Measurements from ENCODE around the gene SLIT3. TPM values are rescaled to one million over a fixed set of nuclear protein-coding genes. Genes with fewer than 3 reads are reported as not detected.

SLIT3 gene
- total and polyA plus RNA-seq, 4 donors, result 18.1 to 22.5 (median 19.5) TPM

- WGBS (ENCODE audit: insufficient coverage), result 66% methylated on average over 8 of the region's 8 CpGs
- peak in 1 of 6 donors; percentile 52 for DNase-seq (ENCODE audit: low read depth in 4 of 6, low spot score in 6 of 6)
- Histone ChIP-seq H3K9me3 (ENCODE audit: control insufficient read depth, insufficient read depth, low read length) (no peaks in the 10 kb centered on the region), H3K27ac (ENCODE audit: low read depth, low read length) (no peak overlapping the region), H3K4me1 (ENCODE audit: control insufficient read depth, insufficient read depth, low read length) (peaks cover 25% of the 10 kb centered on the region), H3K27me3 (ENCODE audit: control insufficient read depth, insufficient read depth, low read length) (no peaks in the 10 kb centered on the region), H3K36me3 (ENCODE audit: control insufficient read depth, insufficient read depth, low read length) (no peaks in the 10 kb centered on the region), H3K4me3 (ENCODE audit: low read depth, low read length) (no peak overlapping the region)
These were observed 421.0 kb downstream of the SLIT3 start for GRCh38 chr5:168879929-168880328.

DNA sequence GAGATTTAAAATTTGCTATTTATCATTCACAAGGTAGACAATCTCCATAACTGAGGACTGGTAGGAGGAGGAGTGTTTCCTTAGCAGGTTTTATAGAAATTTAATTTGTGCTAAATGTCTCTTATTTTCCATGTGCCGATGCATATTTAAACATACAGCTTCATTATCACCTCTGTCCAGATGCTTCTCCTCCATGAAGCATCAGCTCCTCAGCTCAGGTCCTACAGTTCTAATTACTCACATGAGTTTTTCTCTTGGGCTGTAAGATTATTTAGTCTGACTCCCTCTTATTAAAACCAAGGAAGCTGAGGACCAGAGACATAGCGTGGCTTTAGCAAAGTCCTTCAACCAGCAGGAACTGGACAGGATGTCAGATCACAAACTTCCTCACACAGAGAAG lies 421.6 kb downstream of the SLIT3 start:
- Histone ChIP-seq H3K27ac (ENCODE audit: low read depth, low read length) (no peak overlapping the region), H3K9me3 (ENCODE audit: control insufficient read depth, insufficient read depth, low read length) (no peaks in the 10 kb centered on the region), H3K4me1 (ENCODE audit: control insufficient read depth, insufficient read depth, low read length) (peaks cover 23% of the 10 kb centered on the region), H3K4me3 (ENCODE audit: low read depth, low read length) (no peak overlapping the region), H3K36me3 (ENCODE audit: control insufficient read depth, insufficient read depth, low read length) (no peaks in the 10 kb centered on the region), H3K27me3 (ENCODE audit: control insufficient read depth, insufficient read depth, low read length) (peaks cover 2% of the 10 kb centered on the region)
- no peak for DNase-seq (ENCODE audit: low read depth in 4 of 6, low spot score in 6 of 6)
- WGBS (ENCODE audit: insufficient coverage), result 100% methylated on average over 1 of the region's 2 CpGs

GRCh38 chr5:168878135-168878745 lies 422.7 kb downstream of the SLIT3 start:
- WGBS (ENCODE audit: insufficient coverage), result 82% methylated on average over 8 of the region's 10 CpGs
- no peaks in the 10 kb centered on the region for H3K9me3 ChIP-seq (ENCODE audit: control insufficient read depth, insufficient read depth, low read length)
- peak in 1 of 6 donors; percentile 25 for DNase-seq (ENCODE audit: low read depth in 4 of 6, low spot score in 6 of 6)

DNA sequence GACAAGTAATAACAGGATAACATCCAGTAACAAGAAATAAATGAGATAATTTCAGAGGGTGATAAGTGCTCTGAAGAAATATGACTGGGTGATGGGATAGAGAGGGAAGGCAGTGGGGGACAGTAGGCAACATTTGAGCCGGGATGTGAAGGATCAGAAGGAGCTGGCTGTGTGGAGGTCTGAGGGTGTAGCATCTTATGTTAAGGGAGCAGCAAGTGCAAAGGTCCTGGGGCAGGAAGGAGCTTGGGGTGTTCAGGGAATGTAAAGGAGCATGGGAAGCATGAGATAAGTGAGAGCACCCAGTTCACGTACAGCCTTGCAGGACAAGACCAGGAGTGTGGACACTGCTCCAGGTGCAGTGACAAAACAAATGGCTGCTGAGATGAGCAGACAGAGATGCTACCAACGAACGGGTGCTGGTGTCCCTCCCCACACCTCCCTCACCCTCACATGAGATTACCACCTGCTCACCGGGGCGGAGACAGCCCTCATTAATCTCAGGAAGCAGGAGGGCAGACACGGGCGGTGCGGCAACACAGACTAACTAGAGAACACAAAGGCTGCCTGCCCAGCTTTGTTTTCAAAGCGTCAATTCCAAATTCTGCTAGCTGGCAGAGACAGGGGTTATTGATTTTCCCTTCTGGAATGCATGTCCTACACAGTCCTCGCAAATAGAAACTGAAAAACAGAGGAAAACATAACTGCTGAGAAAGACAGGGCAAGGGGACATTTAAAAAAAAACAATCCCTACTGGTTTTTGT lies 423.6 kb downstream of the SLIT3 start:
- Histone ChIP-seq H3K27ac (ENCODE audit: low read depth, low read length) (no peak overlapping the region), H3K36me3 (ENCODE audit: control insufficient read depth, insufficient read depth, low read length) (no peaks in the 10 kb centered on the region), H3K9me3 (ENCODE audit: control insufficient read depth, insufficient read depth, low read length) (no peaks in the 10 kb centered on the region), H3K4me3 (ENCODE audit: low read depth, low read length) (no peak overlapping the region), H3K27me3 (ENCODE audit: control insufficient read depth, insufficient read depth, low read length) (peaks cover 4% of the 10 kb centered on the region), H3K4me1 (ENCODE audit: control insufficient read depth, insufficient read depth, low read length) (peaks cover 11% of the 10 kb centered on the region)
- DNase-seq (ENCODE audit: low read depth in 4 of 6, low spot score in 6 of 6), result peak in 2 of 6 donors; percentile 53 to 63
- WGBS (ENCODE audit: insufficient coverage), result 45% methylated on average over 8 of the region's 11 CpGs

More at GRCh38 chr5:168878135-168878745, 422.7 kb downstream of the SLIT3 start:
- Histone ChIP-seq H3K4me1 (ENCODE audit: control insufficient read depth, insufficient read depth, low read length) (peaks cover 14% of the 10 kb centered on the region), H3K36me3 (ENCODE audit: control insufficient read depth, insufficient read depth, low read length) (no peaks in the 10 kb centered on the region), H3K4me3 (ENCODE audit: low read depth, low read length) (no peak overlapping the region), H3K27me3 (ENCODE audit: control insufficient read depth, insufficient read depth, low read length) (peaks cover 4% of the 10 kb centered on the region), H3K27ac (ENCODE audit: low read depth, low read length) (no peak overlapping the region)

GRCh38 chr5:168876419-168876818 lies 424.5 kb downstream of the SLIT3 start:
- Histone ChIP-seq H3K4me1 (ENCODE audit: control insufficient read depth, insufficient read depth, low read length) (peaks cover 4% of the 10 kb centered on the region), H3K4me3 (ENCODE audit: low read depth, low read length) (no peak overlapping the region), H3K27me3 (ENCODE audit: control insufficient read depth, insufficient read depth, low read length) (peaks cover 4% of the 10 kb centered on the region), H3K27ac (ENCODE audit: low read depth, low read length) (no peak overlapping the region), H3K9me3 (ENCODE audit: control insufficient read depth, insufficient read depth, low read length) (no peaks in the 10 kb centered on the region), H3K36me3 (ENCODE audit: control insufficient read depth, insufficient read depth, low read length) (no peaks in the 10 kb centered on the region)
- no CpG with 5 or more reads among the region's 3 CpGs for WGBS (ENCODE audit: insufficient coverage)
- no peak for DNase-seq (ENCODE audit: low read depth in 4 of 6, low spot score in 6 of 6)

GRCh38 chr5:168875832-168876231 lies 425.1 kb downstream of the SLIT3 start:
- DNase-seq (ENCODE audit: low read depth in 4 of 6, low spot score in 6 of 6), result no peak

DNA sequence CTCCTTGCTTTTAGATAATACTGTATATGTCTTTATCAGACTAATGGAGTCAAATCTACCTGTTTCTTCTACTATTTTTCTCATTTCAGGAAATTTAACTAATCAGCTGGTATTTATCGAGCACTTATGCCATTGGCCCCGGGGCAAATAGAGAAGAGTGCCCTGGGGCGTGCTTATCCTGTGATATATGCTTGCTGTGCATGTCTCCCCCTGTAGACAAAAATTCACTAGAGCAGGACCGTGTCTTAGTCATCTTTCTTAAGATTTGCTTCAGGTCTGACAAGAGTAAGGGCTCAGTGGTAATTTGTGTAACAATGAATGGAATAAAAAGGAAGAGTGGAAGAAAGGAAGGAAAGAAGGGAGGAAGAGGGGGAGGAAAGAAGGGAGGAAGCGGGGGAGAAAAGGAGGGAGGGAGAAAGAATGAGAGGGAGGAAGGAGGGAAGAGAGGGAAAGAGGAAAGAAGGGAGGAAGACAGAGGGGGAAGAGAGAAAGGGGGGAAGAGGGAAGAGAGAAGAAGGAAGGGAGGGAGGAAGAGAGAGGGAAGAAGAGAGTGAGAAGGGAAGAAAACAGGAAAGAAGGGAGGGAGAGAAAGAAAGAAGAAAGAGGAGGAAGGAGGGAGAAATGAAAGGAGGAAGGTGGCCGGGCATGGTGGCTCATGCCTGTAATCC lies 426.1 kb downstream of the SLIT3 start:
- H3K36me3 ChIP-seq (ENCODE audit: control insufficient read depth, insufficient read depth, low read length), result no peaks in the 10 kb centered on the region
- WGBS (ENCODE audit: insufficient coverage), result 80% methylated on average over 4 of the region's 6 CpGs
- no peak for DNase-seq (ENCODE audit: low read depth in 4 of 6, low spot score in 6 of 6)
- peaks cover 5% of the 10 kb centered on the region for H3K4me1 ChIP-seq (ENCODE audit: control insufficient read depth, insufficient read depth, low read length)
- H3K4me3 ChIP-seq (ENCODE audit: low read depth, low read length), result no peak overlapping the region
- peaks cover 14% of the 10 kb centered on the region for H3K27me3 ChIP-seq (ENCODE audit: control insufficient read depth, insufficient read depth, low read length)
- H3K27ac ChIP-seq (ENCODE audit: low read depth, low read length), result no peak overlapping the region
- H3K9me3 ChIP-seq (ENCODE audit: control insufficient read depth, insufficient read depth, low read length), result no peaks in the 10 kb centered on the region

More at GRCh38 chr5:168875832-168876231, 425.1 kb downstream of the SLIT3 start:
- Histone ChIP-seq H3K27ac (ENCODE audit: low read depth, low read length) (no peak overlapping the region), H3K36me3 (ENCODE audit: control insufficient read depth, insufficient read depth, low read length) (no peaks in the 10 kb centered on the region), H3K27me3 (ENCODE audit: control insufficient read depth, insufficient read depth, low read length) (peaks cover 5% of the 10 kb centered on the region), H3K4me1 (ENCODE audit: control insufficient read depth, insufficient read depth, low read length) (peaks cover 4% of the 10 kb centered on the region), H3K4me3 (ENCODE audit: low read depth, low read length) (no peak overlapping the region), H3K9me3 (ENCODE audit: control insufficient read depth, insufficient read depth, low read length) (no peaks in the 10 kb centered on the region)
- WGBS (ENCODE audit: insufficient coverage), result 62% methylated on average over 5 of the region's 5 CpGs

DNA sequence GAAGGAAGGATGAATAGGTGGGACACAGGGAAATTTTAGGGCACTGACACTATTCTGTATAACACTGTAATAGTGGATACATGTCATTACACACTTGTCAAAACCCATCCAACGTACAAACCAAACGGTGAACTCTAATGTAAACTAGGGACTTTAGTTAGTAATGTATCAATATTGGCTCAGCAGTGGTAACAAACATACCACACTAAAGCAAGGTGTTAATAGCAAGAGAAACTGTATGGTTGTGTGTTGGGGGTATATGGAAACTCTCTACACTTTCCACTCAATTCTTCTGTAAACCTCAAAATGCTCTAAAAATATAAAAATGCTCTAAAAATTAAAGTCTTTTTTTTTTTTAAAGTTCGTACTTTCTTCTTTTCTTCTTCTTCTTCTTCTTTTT lies 428.7 kb downstream of the SLIT3 start:
- H3K4me1 ChIP-seq (ENCODE audit: control insufficient read depth, insufficient read depth, low read length), result peaks cover 3% of the 10 kb centered on the region
- H3K9me3 ChIP-seq (ENCODE audit: control insufficient read depth, insufficient read depth, low read length), result no peaks in the 10 kb centered on the region
- H3K27ac ChIP-seq (ENCODE audit: low read depth, low read length), result no peak overlapping the region
- 60% methylated on average over 1 of the region's 3 CpGs for WGBS (ENCODE audit: insufficient coverage)
- DNase-seq (ENCODE audit: low read depth in 4 of 6, low spot score in 6 of 6), result no peak
- no peaks in the 10 kb centered on the region for H3K36me3 ChIP-seq (ENCODE audit: control insufficient read depth, insufficient read depth, low read length)
- no peak overlapping the region for H3K4me3 ChIP-seq (ENCODE audit: low read depth, low read length)
- H3K27me3 ChIP-seq (ENCODE audit: control insufficient read depth, insufficient read depth, low read length), result peaks cover 23% of the 10 kb centered on the region

GRCh38 chr5:168870910-168871309 lies 430.0 kb downstream of the SLIT3 start:
- Histone ChIP-seq H3K36me3 (ENCODE audit: control insufficient read depth, insufficient read depth, low read length) (no peaks in the 10 kb centered on the region), H3K4me1 (ENCODE audit: control insufficient read depth, insufficient read depth, low read length) (peaks cover 3% of the 10 kb centered on the region), H3K4me3 (ENCODE audit: low read depth, low read length) (no peak overlapping the region), H3K27ac (ENCODE audit: low read depth, low read length) (no peak overlapping the region), H3K9me3 (ENCODE audit: control insufficient read depth, insufficient read depth, low read length) (no peaks in the 10 kb centered on the region), H3K27me3 (ENCODE audit: control insufficient read depth, insufficient read depth, low read length) (peaks cover 23% of the 10 kb centered on the region)
- WGBS (ENCODE audit: insufficient coverage), result 72% methylated on average over 8 of the region's 9 CpGs
- no peak for DNase-seq (ENCODE audit: low read depth in 4 of 6, low spot score in 6 of 6)
